DMS 273 treated with DMSO at 0.1 percent for 48 hours (cell line): ENCODE results near the gene TBC1D2B.

ENCODE experiments used
- DNase-seq: peaks from one replicate; lab custom pipeline; 2025; lab: John Stamatoyannopoulos, UW

The TBC1D2B gene

GRCh38 chr15:78072080-78072892 is 5.2 kb downstream of the TBC1D2B start:
- DNase-seq = no peak

GRCh38 chr15:78071383-78071782 is 6.1 kb downstream of the TBC1D2B start:
- no peak for DNase-seq

- DNase-seq = no peak
Observed at GRCh38 chr15:78070049-78070700, 7.3 kb downstream of the TBC1D2B start.

DNA sequence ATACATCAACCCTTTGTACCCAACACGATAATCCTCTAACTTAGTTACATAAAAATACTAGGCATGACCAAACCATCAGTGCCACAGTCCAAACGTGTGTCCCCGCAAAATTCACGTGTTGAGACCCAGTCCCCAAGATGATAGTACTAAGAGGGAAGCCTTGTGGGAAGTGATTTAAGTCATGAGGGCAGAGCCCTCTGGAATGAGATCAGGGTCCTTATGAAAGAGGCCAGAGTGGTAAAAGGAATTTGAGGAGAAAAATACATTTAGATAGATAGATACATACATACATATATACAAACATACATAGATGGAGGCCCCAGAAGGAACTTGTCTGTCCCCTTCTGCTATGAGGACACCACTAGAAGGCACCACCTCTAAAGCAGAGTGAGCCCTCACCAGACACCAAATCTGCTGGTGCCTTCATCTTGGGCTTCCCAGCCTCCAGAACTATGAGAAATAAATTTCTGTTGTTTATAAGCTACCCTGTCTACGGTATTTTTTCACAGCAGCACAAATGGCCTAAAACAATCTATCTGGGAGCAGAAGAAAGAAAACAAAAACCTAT is 8.0 kb downstream of the TBC1D2B start:
- no peak for DNase-seq

DNA sequence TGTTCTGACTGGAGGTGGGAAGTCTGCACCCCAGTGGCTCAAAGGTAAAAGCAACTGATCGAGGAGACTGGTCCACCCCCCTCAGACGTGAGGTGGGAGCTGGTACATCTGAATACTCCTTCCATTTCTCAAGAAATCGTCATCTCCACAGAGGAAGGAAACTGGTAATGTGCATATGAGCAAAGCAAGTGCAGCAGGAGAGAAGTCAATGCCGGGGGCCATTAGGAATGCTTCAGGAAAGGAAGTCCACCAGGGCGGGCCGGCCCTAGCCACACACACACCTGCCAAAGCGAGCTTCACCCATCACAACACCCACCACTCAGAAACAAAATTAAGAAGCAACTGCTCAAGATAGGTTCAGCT is 8.5 kb downstream of the TBC1D2B start:
- no peak for DNase-seq

- peak; percentile 90 for DNase-seq
Observed at GRCh38 chr15:78067328-78068228, 9.9 kb downstream of the TBC1D2B start.

GRCh38 chr15:78065973-78066946 is 11.3 kb downstream of the TBC1D2B start:
- DNase-seq = no peak

DNA sequence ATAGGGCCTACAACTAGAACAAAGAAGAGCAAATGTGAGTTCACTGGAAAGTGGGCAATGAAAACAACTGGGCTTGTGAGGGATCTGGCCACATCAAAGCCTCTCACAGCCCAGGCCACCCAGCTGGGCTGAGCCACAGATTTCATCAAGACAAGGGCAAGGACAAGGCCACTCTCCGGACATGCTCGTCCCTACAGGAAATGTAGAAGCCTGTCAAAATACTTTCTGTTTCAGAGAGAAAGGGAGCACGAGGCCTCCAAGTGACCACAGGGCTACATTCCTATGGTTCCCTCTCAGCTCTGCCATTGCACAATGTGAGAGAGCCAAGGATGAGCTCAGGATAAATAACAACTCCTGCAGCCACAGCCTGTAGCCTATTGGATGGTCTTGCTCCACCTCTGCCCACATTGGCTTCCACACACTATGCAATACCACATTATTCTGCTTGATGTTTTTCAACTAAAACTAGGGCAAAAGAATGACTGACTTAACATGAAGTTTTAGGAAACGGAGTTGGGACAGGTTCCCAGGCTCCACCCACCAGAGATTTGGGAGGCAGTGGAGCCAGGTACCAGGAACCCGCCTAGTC is 12.1 kb downstream of the TBC1D2B start:
- no peak for DNase-seq

DNA sequence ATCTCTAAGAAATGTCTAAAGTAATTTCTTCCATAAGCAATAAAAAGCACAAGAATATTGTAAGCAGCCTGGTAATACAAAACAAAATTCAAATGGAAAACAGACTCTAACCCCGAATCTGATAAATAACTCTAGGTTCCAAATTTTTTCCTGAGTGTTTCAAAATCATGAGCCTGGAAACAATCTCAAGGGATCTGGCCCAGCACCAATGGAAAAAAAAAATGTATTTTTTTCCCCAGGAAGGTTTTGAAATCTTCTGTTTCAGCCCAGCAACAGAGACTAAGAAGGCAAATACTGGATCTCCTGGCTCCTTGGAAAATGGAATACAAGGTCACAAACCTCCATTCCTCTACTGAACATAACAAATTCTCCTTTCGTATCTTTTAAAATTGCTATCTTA is 13.0 kb downstream of the TBC1D2B start:
- no peak for DNase-seq

GRCh38 chr15:78063970-78064385 is 13.5 kb downstream of the TBC1D2B start:
- DNase-seq = no peak

- DNase-seq = no peak
Observed at GRCh38 chr15:78063217-78063616, 14.3 kb downstream of the TBC1D2B start.

DNA sequence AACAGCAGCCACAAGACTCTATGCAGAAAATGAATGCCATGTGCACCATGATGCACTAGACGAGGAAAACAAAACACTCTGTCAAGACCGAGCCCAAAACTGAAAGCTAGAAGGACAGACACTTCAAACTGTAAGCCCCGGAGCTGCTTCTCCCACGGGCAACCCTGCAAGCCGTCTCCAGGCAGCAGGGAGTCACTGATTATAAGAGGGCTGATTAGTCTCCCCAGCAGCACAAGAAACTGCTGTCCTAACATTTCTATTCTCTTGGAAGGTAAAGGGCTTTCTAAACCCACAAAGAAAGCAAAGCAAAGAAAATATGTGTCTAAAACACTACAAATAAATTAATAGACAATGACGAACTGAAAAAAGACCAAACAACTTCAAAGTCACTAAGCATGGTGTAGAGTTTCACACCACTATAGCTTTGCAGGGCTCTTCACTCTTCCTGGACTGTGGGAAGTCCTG is 15.5 kb downstream of the TBC1D2B start:
- no peak for DNase-seq

DNA sequence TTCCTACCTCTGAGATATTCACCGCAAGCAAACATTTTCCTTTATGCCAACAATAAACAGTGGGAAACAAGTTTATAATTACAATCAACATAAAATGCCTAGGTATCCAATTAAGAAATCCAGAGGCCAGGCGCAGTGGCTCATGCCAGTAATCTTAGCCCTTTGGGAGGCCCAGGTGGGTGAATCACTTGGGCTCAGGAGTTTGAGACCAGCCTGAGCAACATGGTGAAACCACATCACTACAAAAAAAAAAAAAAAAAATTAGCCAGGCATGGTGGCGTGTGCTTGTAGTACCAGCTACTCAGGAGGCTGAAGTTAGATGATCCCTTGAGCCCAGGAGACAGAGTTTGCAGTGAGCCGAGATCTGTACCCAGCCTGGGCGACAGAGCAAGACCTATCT is 17.3 kb downstream of the TBC1D2B start:
- no peak for DNase-seq

- peak; percentile 91 for DNase-seq
Observed at GRCh38 chr15:78059110-78059839, 18.2 kb downstream of the TBC1D2B start.

GRCh38 chr15:78058401-78058935 is 19.0 kb downstream of the TBC1D2B start:
- no peak for DNase-seq

DNA sequence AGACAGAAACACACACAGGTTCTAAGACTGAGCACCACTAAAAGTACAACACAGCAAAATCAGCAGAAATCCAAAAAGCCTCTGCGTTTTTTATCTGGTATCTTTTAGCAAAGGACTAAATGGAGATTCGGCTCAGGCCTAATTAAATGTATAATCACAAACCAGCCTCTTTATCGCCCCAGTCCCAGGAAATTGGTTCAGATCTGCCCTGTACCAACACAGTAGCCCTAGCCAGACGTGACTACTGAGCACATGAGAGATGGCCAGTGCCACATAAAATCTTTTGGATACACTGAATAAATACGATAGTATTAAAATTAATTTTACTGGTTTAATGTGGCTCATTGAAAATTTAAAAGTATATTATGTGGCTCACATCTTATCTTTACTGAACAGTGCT is 19.7 kb downstream of the TBC1D2B start:
- DNase-seq = no peak

DNA sequence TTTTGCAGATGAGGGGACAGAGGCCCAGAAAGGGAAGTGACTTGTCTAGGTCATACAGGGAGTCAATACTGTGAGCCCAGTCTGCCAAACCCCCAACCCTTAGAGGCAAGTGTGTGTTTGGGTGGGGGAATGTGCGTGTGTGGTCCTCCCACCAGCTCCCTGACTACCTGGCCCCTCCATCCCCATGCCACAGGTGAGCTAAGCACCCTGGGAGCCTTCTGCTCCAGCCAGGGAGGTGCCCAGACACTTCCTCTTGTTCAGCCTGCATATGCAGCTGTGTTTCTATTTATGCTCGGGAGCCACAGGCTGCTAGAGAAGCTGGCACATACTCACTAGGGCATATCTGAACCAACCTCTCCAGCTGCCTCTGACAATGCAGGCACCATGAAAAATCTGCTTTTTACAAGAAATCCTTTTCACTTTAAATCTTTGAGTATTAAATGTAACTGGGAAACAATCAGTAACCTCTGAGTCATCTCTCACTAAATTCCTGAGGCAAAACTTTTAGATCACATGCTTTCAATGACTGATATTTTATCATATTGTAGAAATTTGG is 20.7 kb downstream of the TBC1D2B start:
- DNase-seq = no peak

DNA sequence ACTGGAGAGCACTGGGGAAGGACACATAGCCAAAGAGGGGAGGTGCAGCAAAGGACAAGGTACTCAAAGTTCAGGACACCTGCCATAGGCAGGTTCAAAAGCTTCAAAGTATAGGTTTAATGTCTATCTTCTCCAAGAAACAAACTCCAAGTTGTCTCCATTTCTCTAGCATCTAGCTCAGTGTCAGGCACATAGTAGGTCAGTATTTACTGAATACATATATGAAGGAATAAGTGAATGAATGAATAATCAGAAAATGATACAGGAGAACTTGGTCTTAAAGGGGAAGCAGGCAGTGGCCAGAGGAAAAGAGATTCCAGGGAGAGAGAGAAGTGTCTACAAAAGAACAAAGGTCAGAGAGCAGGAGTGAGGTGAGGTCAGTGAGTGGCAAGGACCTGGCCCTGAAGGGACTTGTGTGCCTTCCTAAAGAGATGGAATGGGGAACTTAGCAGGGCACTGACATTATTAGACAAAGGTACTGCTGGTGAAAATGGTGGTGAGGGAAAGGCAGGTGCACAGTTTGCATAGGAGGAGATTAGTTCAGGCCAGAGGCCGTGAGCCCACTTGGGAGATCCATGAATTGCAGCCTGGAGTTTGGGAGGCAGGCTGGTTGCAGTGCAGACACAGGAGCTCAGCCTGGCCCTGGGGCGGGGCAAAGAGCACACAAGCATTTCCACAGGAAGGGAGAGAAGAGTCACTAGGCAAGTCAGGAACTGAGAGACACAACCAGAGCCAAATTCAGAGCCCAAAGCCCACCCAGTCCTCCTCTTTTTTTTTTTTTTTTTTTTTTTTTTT is 21.4 kb downstream of the TBC1D2B start:
- DNase-seq = no peak
